GM21529 (cell line): ENCODE results near the gene TDP2.
"Not testable (repeated sequence)": the region's sequence is repeated elsewhere in the genome, so short reads cannot be mapped to it uniquely, and the experiment has no call there.

Experiments used
- ATAC-seq: cut with Tn5 transposase; IDR thresholded peaks from one replicate; pipeline ENCODE4 v1.9.1; 2021; ENCODE audit not compliant: unreplicated experiment

The TDP2 gene

GRCh38 chr6:24650365-24650764 lies 16.3 kb downstream of the TDP2 start:
- no peak for ATAC-seq

DNA sequence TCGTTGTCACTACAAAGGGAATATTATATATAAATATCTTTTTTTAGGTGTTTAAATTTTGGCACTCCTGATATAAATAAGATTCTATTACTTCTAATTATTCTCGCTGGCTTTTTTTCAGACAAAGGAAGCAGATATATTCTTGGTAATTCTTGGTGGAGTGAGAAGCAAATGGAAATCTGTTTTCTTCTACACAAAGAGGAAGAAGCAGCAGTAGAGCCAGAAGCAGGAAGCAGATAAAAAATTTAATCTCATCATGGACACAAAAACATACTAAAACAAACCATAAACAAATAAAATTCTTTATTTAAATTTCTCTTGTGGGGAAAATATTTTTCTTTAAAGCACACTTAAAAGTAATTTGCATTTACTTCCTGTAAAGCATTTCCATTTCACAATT lies 17.0 kb downstream of the TDP2 start:
- no peak for ATAC-seq

DNA sequence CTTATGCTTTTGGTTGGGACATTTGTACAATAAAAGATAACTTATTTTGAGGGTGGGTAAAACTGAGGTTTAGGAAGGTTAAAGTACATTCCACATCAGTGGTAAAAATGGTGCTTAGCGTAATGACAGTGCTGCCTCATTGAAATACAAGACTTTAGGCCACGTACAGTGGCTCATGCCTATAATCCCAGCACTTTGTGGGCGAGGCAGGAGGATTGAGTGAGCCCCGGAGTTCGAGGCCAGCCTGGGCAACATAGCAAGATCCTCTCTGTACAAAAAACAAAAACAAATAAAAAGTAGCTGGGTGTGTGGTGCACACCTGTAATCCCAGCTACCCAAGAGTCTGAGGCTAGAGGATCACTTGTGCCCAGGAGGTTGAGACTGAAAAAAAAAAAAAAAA lies 18.4 kb downstream of the TDP2 start:
- no peak for ATAC-seq

- no peak for ATAC-seq
These were observed 19.9 kb downstream of the TDP2 start for GRCh38 chr6:24646771-24647170.

DNA sequence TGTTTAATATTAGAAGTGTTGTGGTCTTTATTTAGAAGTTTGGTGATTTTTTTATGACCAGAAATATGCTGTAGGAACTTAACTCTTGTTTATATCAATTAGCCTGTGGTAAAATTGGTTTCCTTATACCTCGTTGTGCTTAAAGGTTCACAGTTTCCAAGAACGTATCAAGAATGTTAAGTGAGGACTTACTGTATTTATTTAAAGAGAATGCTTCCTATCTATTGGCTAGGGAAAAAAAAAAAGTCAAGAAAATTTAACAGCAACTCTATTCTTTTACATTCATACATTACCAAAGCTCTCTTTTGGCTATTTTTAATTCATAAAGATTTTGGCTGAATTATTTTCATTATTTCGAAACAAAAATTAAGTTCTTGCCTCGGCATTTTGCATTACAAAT lies 22.3 kb downstream of the TDP2 start:
- ATAC-seq, result no peak

GRCh38 chr6:24643920-24644319 lies 22.8 kb downstream of the TDP2 start:
- ATAC-seq, result no peak

DNA sequence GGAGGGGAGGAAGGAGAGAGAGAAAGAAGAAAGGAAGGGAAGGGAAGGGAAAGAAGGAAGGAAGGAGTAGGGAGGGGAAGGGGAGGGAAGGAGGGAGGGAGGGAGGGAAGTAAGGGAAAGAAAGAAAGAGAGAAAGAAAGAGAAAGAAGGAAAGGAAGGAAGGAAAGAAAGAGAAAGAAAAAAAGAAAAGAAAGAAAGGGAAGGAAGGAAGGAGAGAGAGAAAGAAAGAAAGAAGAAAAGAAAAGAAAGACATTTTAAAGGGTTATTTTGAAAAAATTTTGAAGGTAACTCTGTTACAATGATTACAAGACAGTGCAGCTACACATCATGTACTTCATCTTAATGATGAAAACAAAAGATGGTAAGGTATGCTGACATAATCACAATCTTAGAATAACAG lies 24.6 kb downstream of the TDP2 start:
- ATAC-seq, result no peak

DNA sequence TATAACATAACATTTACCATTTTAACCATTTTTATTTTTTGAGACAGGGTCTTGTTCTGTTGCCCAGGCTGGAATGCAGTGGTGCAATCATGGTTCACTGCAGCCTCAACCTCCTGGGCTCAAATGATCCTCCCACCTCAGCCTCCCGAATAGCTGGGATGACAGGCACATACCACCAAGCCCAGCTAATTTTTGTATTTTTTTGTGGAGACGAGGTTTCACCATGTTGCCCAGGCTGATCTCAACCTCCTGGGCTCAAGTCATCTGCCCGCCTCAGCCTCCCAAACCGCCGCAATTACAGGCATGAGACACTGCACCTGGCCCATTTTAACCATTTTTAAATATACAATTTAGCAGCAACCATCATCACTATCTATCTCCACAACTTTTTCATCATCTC lies 26.1 kb downstream of the TDP2 start:
- not testable (repeated sequence) for ATAC-seq

DNA sequence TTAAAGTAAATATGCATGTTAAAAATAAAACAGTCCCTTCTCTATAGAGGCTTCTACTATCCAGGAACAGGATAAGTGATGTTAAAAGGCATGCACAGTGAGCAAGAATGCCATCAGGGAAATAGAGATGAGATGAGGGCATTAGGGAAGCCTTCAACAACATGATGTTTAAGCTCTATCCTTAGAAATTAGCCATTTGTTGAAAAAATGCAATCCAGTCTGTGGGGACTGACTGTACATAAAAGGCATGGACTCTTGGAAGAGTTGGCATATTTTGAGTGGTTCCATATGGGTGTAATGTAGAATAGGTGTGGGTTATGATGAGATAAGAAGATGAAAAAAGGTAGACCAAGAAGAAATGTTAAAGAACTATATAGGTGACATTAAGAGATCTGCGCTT lies 26.5 kb downstream of the TDP2 start:
- no peak for ATAC-seq

DNA sequence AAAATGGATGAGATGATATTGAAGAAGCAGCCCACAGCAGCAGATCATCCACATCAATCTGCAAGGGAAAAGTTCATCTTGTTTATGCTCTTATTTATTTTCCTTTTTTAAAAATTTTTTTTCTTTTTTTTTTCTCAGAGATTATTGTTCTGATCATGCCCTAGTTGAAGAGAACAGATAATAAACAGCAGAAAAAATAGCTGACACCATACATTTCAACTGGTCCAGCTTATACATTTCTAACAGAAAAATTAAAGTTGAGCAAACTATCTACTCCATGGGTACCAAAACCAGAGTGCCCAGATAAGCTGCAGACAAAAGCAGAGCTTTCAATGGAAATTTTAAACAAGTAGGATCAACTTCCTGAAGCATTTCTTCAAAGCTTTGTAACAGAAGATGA lies 30.0 kb downstream of the TDP2 start:
- ATAC-seq, result no peak

DNA sequence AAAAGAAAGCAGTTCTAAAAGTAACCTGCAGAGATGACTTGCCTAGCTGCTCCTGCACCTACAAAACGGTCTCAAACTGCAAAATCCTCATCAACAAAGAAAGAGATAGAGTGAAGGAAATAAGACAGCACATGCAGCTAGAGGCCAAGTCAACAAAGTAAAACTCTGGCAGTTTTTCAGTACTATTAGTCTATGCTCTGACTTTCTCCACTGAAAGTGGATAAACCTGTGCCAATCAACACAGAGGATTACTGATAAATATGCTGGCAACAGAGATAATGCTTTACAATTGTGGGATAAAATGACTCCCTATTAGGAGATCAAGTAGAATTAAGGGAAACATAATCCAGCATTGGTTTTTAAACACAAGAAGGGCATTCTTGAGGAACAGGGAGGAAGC lies 34.1 kb downstream of the TDP2 start:
- no peak for ATAC-seq

GRCh38 chr6:24631671-24632070 lies 35.0 kb downstream of the TDP2 start:
- ATAC-seq, result no peak

- ATAC-seq, result no peak
These were observed 35.7 kb downstream of the TDP2 start for GRCh38 chr6:24630856-24631505.

- ATAC-seq, result no peak
These were observed 44.9 kb downstream of the TDP2 start for GRCh38 chr6:24621626-24622289.

GRCh38 chr6:24620637-24621036 lies 46.1 kb downstream of the TDP2 start:
- ATAC-seq, result no peak

GRCh38 chr6:24619661-24620060 lies 47.0 kb downstream of the TDP2 start:
- ATAC-seq, result no peak

- no peak for ATAC-seq
These were observed 52.1 kb downstream of the TDP2 start for GRCh38 chr6:24614648-24615047.

- no peak for ATAC-seq
These were observed 52.7 kb downstream of the TDP2 start for GRCh38 chr6:24614043-24614420.

DNA sequence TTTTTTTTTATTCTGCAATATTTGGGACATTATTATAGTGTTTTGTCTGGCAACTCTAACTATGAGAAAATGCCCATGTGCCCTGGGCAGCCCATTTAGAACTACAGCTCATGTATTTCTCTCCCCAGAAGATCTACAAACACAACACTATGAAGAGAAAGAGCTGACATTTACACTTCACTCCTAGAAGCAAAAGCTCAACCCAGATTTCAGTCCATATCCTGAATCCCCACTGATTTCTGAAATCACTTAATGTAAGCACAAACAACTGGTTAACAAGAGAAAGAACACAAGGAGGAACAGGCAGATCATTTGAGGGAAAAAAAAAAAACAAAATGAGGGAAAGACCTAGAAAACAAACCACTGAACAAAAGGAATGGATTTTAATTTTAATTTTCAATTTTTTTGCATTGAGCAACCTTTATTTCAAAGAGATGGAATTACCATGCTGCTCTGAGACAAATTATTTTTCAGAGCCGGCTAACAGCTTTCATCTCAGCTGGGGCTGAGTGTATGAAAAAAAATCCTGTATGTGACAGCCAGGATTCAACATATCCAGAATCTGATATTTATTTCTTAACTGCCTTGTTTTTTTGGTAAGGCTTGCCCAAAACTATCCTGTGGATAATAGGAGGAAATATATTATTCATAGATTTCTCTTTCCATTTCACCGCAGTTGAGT lies 53.2 kb downstream of the TDP2 start:
- ATAC-seq, result no peak

- no peak for ATAC-seq
These were observed 56.0 kb downstream of the TDP2 start for GRCh38 chr6:24610672-24611071.

- ATAC-seq, result no peak
These were observed 59.2 kb downstream of the TDP2 start for GRCh38 chr6:24607310-24608105.
